Measurements from ENCODE around the gene FAM9C.
"Not testable (repeated sequence)": the region's sequence is repeated elsewhere in the genome, so short reads cannot be mapped to it uniquely, and the experiment has no call there.

Gene FAM9C

GRCh38 chrX:13044441-13044840 lies at the start of gene FAM9C:
Gene FAM9C, minus strand, starts transcription at chrX:13044620. Its CDS starts 831 bp downstream, at chrX:13043789.
- Histone ChIP-seq H3K36me3 (ENCODE audit: control insufficient read depth in 1 of 2, insufficient read depth in 2 of 2, low read length in 2 of 2) (no peaks in the 10 kb centered on the region), H3K27me3 (ENCODE audit: low read depth, low read length) (no peaks in the 10 kb centered on the region), H3K4me3 (ENCODE audit: low read depth in 1 of 2, low read length in 2 of 2) (no peak within 1 kb of the TSS), H3K4me1 (ENCODE audit: control insufficient read depth in 1 of 2, insufficient read depth in 2 of 2, low read length in 2 of 2) (no peaks in the 10 kb centered on the region), H3K27ac (ENCODE audit: low read length) (no peak within 1 kb of the TSS), H3K9me3 (ENCODE audit: control insufficient read depth in 1 of 2, low read length in 2 of 2) (no peaks in the 10 kb centered on the region)

GRCh38 chrX:13093529-13094140 lies 49.2 kb upstream of the FAM9C start:
- Histone ChIP-seq H3K27me3 (ENCODE audit: low read depth, low read length) (no peaks in the 10 kb centered on the region), H3K4me3 (ENCODE audit: low read depth in 1 of 2, low read length in 2 of 2) (no peak overlapping the region), H3K9me3 (ENCODE audit: control insufficient read depth in 1 of 2, low read length in 2 of 2) (no peaks in the 10 kb centered on the region), H3K36me3 (ENCODE audit: control insufficient read depth in 1 of 2, insufficient read depth in 2 of 2, low read length in 2 of 2) (no peaks in the 10 kb centered on the region), H3K4me1 (ENCODE audit: control insufficient read depth in 1 of 2, insufficient read depth in 2 of 2, low read length in 2 of 2) (peaks cover 0 to 2% of the 10 kb centered on the region in 2 donors), H3K27ac (ENCODE audit: low read length) (no peak overlapping the region)

GRCh38 chrX:13092455-13092941 lies 48.1 kb upstream of the FAM9C start:
- Histone ChIP-seq H3K36me3 (ENCODE audit: control insufficient read depth in 1 of 2, insufficient read depth in 2 of 2, low read length in 2 of 2) (no peaks in the 10 kb centered on the region), H3K9me3 (ENCODE audit: control insufficient read depth in 1 of 2, low read length in 2 of 2) (no peaks in the 10 kb centered on the region), H3K27ac (ENCODE audit: low read length) (no peak overlapping the region), H3K27me3 (ENCODE audit: low read depth, low read length) (no peaks in the 10 kb centered on the region), H3K4me1 (ENCODE audit: control insufficient read depth in 1 of 2, insufficient read depth in 2 of 2, low read length in 2 of 2) (peaks cover 0 to 2% of the 10 kb centered on the region in 2 donors), H3K4me3 (ENCODE audit: low read depth in 1 of 2, low read length in 2 of 2) (no peak overlapping the region)

- H3K27ac ChIP-seq (ENCODE audit: low read length): peak overlapping the region; percentile 61
Measured at GRCh38 chrX:13091111-13091765, 46.8 kb upstream of the FAM9C start.

GRCh38 chrX:13090339-13091110 lies 46.1 kb upstream of the FAM9C start:
- Histone ChIP-seq H3K36me3 (ENCODE audit: control insufficient read depth in 1 of 2, insufficient read depth in 2 of 2, low read length in 2 of 2) (no peaks in the 10 kb centered on the region), H3K27ac (ENCODE audit: low read length) (peak overlapping the region; percentile 61), H3K4me3 (ENCODE audit: low read depth in 1 of 2, low read length in 2 of 2) (peak overlapping the region in 1 of 2 donors; percentile 16), H3K4me1 (ENCODE audit: control insufficient read depth in 1 of 2, insufficient read depth in 2 of 2, low read length in 2 of 2) (peaks cover 0 to 2% of the 10 kb centered on the region in 2 donors), H3K27me3 (ENCODE audit: low read depth, low read length) (no peaks in the 10 kb centered on the region), H3K9me3 (ENCODE audit: control insufficient read depth in 1 of 2, low read length in 2 of 2) (no peaks in the 10 kb centered on the region)

More at GRCh38 chrX:13091111-13091765, 46.8 kb upstream of the FAM9C start:
- Histone ChIP-seq H3K4me1 (ENCODE audit: control insufficient read depth in 1 of 2, insufficient read depth in 2 of 2, low read length in 2 of 2) (peaks cover 0 to 2% of the 10 kb centered on the region in 2 donors), H3K36me3 (ENCODE audit: control insufficient read depth in 1 of 2, insufficient read depth in 2 of 2, low read length in 2 of 2) (no peaks in the 10 kb centered on the region), H3K27me3 (ENCODE audit: low read depth, low read length) (no peaks in the 10 kb centered on the region), H3K4me3 (ENCODE audit: low read depth in 1 of 2, low read length in 2 of 2) (peak overlapping the region in 1 of 2 donors; percentile 16), H3K9me3 (ENCODE audit: control insufficient read depth in 1 of 2, low read length in 2 of 2) (no peaks in the 10 kb centered on the region)

GRCh38 chrX:13090027-13090338 lies 45.6 kb upstream of the FAM9C start:
- H3K27ac ChIP-seq (ENCODE audit: low read length): peak overlapping the region; percentile 61
- H3K9me3 ChIP-seq (ENCODE audit: control insufficient read depth in 1 of 2, low read length in 2 of 2): no peaks in the 10 kb centered on the region
- no peak overlapping the region for H3K4me3 ChIP-seq (ENCODE audit: low read depth in 1 of 2, low read length in 2 of 2)
- no peaks in the 10 kb centered on the region for H3K36me3 ChIP-seq (ENCODE audit: control insufficient read depth in 1 of 2, insufficient read depth in 2 of 2, low read length in 2 of 2)
- no peaks in the 10 kb centered on the region for H3K4me1 ChIP-seq (ENCODE audit: control insufficient read depth in 1 of 2, insufficient read depth in 2 of 2, low read length in 2 of 2)
- no peaks in the 10 kb centered on the region for H3K27me3 ChIP-seq (ENCODE audit: low read depth, low read length)

GRCh38 chrX:13088156-13088487 lies 43.7 kb upstream of the FAM9C start:
- Histone ChIP-seq H3K27ac (ENCODE audit: low read length) (peak overlapping the region; percentile 43), H3K36me3 (ENCODE audit: control insufficient read depth in 1 of 2, insufficient read depth in 2 of 2, low read length in 2 of 2) (no peaks in the 10 kb centered on the region), H3K4me3 (ENCODE audit: low read depth in 1 of 2, low read length in 2 of 2) (no peak overlapping the region), H3K27me3 (ENCODE audit: low read depth, low read length) (no peaks in the 10 kb centered on the region), H3K9me3 (ENCODE audit: control insufficient read depth in 1 of 2, low read length in 2 of 2) (no peaks in the 10 kb centered on the region), H3K4me1 (ENCODE audit: control insufficient read depth in 1 of 2, insufficient read depth in 2 of 2, low read length in 2 of 2) (peaks cover 0 to 4% of the 10 kb centered on the region in 2 donors)

- Histone ChIP-seq H3K4me3 (ENCODE audit: low read depth in 1 of 2, low read length in 2 of 2) (no peak overlapping the region), H3K36me3 (ENCODE audit: control insufficient read depth in 1 of 2, insufficient read depth in 2 of 2, low read length in 2 of 2) (no peaks in the 10 kb centered on the region), H3K27me3 (ENCODE audit: low read depth, low read length) (no peaks in the 10 kb centered on the region), H3K27ac (ENCODE audit: low read length) (peak overlapping the region; percentile 43), H3K9me3 (ENCODE audit: control insufficient read depth in 1 of 2, low read length in 2 of 2) (no peaks in the 10 kb centered on the region), H3K4me1 (ENCODE audit: control insufficient read depth in 1 of 2, insufficient read depth in 2 of 2, low read length in 2 of 2) (peaks cover 0 to 6% of the 10 kb centered on the region in 2 donors)
Measured at GRCh38 chrX:13087322-13088155, 43.1 kb upstream of the FAM9C start.

- not testable (repeated sequence) for H3K27me3 ChIP-seq (ENCODE audit: low read depth, low read length); H3K27ac ChIP-seq (ENCODE audit: low read length); H3K36me3 ChIP-seq (ENCODE audit: control insufficient read depth in 1 of 2, insufficient read depth in 2 of 2, low read length in 2 of 2); H3K4me3 ChIP-seq (ENCODE audit: low read depth in 1 of 2, low read length in 2 of 2); H3K9me3 ChIP-seq (ENCODE audit: control insufficient read depth in 1 of 2, low read length in 2 of 2)
- peaks cover 0 to 12% of the 10 kb centered on the region in 2 donors for H3K4me1 ChIP-seq (ENCODE audit: control insufficient read depth in 1 of 2, insufficient read depth in 2 of 2, low read length in 2 of 2)
Measured at GRCh38 chrX:13086793-13087321, 42.4 kb upstream of the FAM9C start.

GRCh38 chrX:13086076-13086475 lies 41.7 kb upstream of the FAM9C start:
- H3K36me3 ChIP-seq (ENCODE audit: control insufficient read depth in 1 of 2, insufficient read depth in 2 of 2, low read length in 2 of 2): no peaks in the 10 kb centered on the region
- peaks cover 4 to 16% of the 10 kb centered on the region in 2 donors for H3K4me1 ChIP-seq (ENCODE audit: control insufficient read depth in 1 of 2, insufficient read depth in 2 of 2, low read length in 2 of 2)
- H3K9me3 ChIP-seq (ENCODE audit: control insufficient read depth in 1 of 2, low read length in 2 of 2): no peaks in the 10 kb centered on the region
- H3K27ac ChIP-seq (ENCODE audit: low read length): no peak overlapping the region
- H3K27me3 ChIP-seq (ENCODE audit: low read depth, low read length): no peaks in the 10 kb centered on the region
- no peak overlapping the region for H3K4me3 ChIP-seq (ENCODE audit: low read depth in 1 of 2, low read length in 2 of 2)
